Measurements from ENCODE around the gene ENPP1.
A peak's percentile ranks its signal among the peaks of the same experiment; 100 is the strongest.

ENPP1 gene

GRCh38 chr6:131917318-131917717 lies 109.5 kb downstream of the ENPP1 start:
- H3K27ac ChIP-seq, result no peak overlapping the region
- TF ChIP-seq CTCF (conservative IDR thresholded peaks at IDR 0.05; ENCODE audit: low read depth), result no peak
- CTCF ChIA-PET, result interaction anchor here (0.6 to 1.2 kb wide), 4 partner anchors 101 to 363 kb away, joined by 3 to 7 read pairs (median 4); no protein-coding TSS in a partner anchor
- no peak for DNase-seq (ENCODE audit: low spot score)
- POLR2A ChIA-PET (ENCODE audit: low non-redundant PET), result no interaction called here

- ChIA-PET CTCF (interaction anchor here (0.6 to 1.2 kb wide), 4 partner anchors 102 to 1552 kb away, joined by 3 to 7 read pairs (median 4); partner anchors contain the start of gene TMEM200A), POLR2A (ENCODE audit: low non-redundant PET) (no interaction called here)
- H3K27ac ChIP-seq, result no peak overlapping the region
- no peak for DNase-seq (ENCODE audit: low spot score)
- TF ChIP-seq CTCF (conservative IDR thresholded peaks at IDR 0.05; ENCODE audit: low read depth), result no peak
Measured at GRCh38 chr6:131917763-131918649, 110.2 kb downstream of the ENPP1 start.

- POLR2A ChIA-PET (ENCODE audit: low non-redundant PET), result no interaction called here
- no peak for TF ChIP-seq CTCF (conservative IDR thresholded peaks at IDR 0.05; ENCODE audit: low read depth)
- no peak for DNase-seq (ENCODE audit: low spot score)
- CTCF ChIA-PET, result no interaction called here
- no peak overlapping the region for H3K27ac ChIP-seq
Measured at GRCh38 chr6:131918650-131919355, 111.0 kb downstream of the ENPP1 start.

- no peak overlapping the region for H3K27ac ChIP-seq
- DNase-seq (ENCODE audit: low spot score), result no peak
- no peak for TF ChIP-seq CTCF (conservative IDR thresholded peaks at IDR 0.05; ENCODE audit: low read depth)
- ChIA-PET CTCF (no interaction called here), POLR2A (ENCODE audit: low non-redundant PET) (no interaction called here)
Measured at GRCh38 chr6:131920656-131921055, 112.8 kb downstream of the ENPP1 start.

- no peak overlapping the region for H3K27ac ChIP-seq
- ChIA-PET CTCF (interaction anchor here (0.8 to 1.7 kb wide), 9 partner anchors 8 to 356 kb away, joined by 3 to 7 read pairs (median 4); no protein-coding TSS in a partner anchor), POLR2A (ENCODE audit: low non-redundant PET) (no interaction called here)
- TF ChIP-seq CTCF (conservative IDR thresholded peaks at IDR 0.05; ENCODE audit: low read depth), result peak; percentile 78
- no peak for DNase-seq (ENCODE audit: low spot score)
Measured at GRCh38 chr6:131923356-131923755, 115.5 kb downstream of the ENPP1 start.

- peak; percentile 65 for TF ChIP-seq CTCF (conservative IDR thresholded peaks at IDR 0.05; ENCODE audit: low read depth)
- POLR2A ChIA-PET (ENCODE audit: low non-redundant PET), result no interaction called here
- CTCF ChIA-PET, result interaction anchor here (0.6 to 3.4 kb wide), 25 partner anchors 9 to 1770 kb away, joined by 3 to 25 read pairs (median 4); partner anchors contain the start of gene CCN2
- H3K27ac ChIP-seq, result no peak overlapping the region
- DNase-seq (ENCODE audit: low spot score), result peak; percentile 34
Measured at GRCh38 chr6:131924881-131925474, 117.2 kb downstream of the ENPP1 start.

All from RWPE1 (cell line).